Articular chondrocyte of knee joint (primary cell): ENCODE data around the gene OR5F1. TPM values are rescaled to one million over a fixed set of nuclear protein-coding genes. Genes with fewer than 3 reads are reported as not detected.

Source experiments
- total RNA-seq: library from RNA; depleted of rRNA; stranded (reverse); fragments of >200 nt; gene quantifications from 2 replicates; pipeline ENCODE4 v1.2.3, GENCODE V29; 2012

Gene OR5F1
- total RNA-seq: not detected in 2 replicates

DNA sequence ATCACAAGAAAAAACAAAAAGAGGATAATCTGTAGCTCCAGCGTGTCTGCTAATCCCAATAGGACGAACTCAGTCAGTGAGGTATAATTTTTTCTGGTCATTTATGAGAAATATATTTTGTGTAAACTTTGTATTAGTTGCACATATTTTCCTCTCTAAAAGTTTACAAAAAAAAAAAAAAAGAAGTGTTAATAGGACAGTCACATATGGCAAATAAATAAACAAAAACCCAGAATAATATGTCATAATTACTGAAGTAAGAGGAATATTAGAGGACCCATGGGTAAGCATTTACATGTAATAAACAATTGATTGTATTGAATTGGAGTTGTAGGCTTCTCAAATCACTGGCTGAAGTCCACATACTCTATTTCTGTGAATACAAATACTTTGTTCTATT, at the start of gene OR5F1:
OR5F1 (minus strand) TSS at position 101 of the 400 bp plus-strand sequence; CDS start at position 101, 0 bp downstream.

DNA sequence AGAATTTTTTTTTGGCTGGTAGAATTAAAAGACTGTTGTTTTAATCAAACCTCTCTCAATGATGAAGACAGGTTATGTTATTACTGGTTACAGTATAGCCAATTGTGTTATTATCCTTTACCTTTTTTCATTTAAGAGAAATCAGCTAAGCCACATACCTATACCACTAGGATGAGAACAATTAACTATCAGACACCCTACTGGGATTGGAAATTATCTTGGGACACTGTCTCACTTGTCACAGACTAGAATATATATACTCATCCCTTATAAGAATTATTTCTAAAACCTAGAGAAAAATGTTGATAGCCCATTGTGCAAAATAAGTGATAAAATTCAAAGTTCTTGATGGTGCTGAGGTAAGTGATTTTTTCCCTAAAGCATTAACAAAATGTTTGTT, 32.9 kb upstream of the OR5F1 start, which contains the start of gene OR5AS1:
OR5AS1 (plus strand) TSS at position 301 of the 400 bp plus-strand sequence. CDS start 2,765 bp downstream, outside the sequence.

DNA sequence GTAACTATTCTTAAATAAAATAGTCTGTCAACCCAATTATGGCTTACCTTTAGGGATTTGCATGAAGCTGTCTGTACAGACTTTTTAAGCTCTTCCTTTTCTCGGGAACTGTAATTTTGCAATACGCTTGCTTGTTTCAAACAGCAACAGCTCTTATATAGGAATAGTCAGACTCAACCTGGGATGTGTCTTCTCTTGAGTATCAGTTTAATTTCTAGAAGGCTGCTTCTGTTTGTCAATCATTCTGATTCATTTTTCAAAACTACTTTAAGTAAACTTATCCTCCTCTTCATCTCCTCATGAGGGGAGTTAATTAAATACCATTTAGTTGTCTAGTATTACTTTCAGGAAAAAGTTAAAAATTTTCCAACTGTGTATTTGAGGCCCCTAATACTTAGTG, 24.6 kb downstream of the OR5F1 start, which contains the start of gene OR10AG1:
OR10AG1 (minus strand) TSS at position 101 of the 400 bp plus-strand sequence; CDS start at position 63, 38 bp downstream.

Other genes starting within 250 kb of the OR5F1 start
- gene OR5D13, start 221.2 kb downstream of the OR5F1 start, total RNA-seq: not detected in 2 replicates
- not detected in 2 replicates for gene OR5D14, start 199.1 kb downstream of the OR5F1 start, total RNA-seq
- gene OR5L1, start 183.3 kb downstream of the OR5F1 start, total RNA-seq: not detected in 2 replicates
- not detected in 2 replicates for gene OR5D18, start 175.0 kb downstream of the OR5F1 start, total RNA-seq
- not detected in 2 replicates for gene OR5L2, start 167.4 kb downstream of the OR5F1 start, total RNA-seq
- not detected in 2 replicates for gene OR5D16, start 155.9 kb downstream of the OR5F1 start, total RNA-seq
- not detected in 2 replicates for gene TRIM51, start 111.3 kb downstream of the OR5F1 start, total RNA-seq
- gene OR5W2, start 80.0 kb downstream of the OR5F1 start, total RNA-seq: not detected in 2 replicates
- not detected in 2 replicates for gene OR5I1, start 58.2 kb downstream of the OR5F1 start, total RNA-seq
- gene OR10AG1, start 24.7 kb downstream of the OR5F1 start, total RNA-seq: not detected in 2 replicates
- not detected in 2 replicates for gene OR5AS1, start 33.0 kb upstream of the OR5F1 start, total RNA-seq
- not detected in 2 replicates for gene OR8I2, start 98.7 kb upstream of the OR5F1 start, total RNA-seq
- gene OR8H2, start 109.1 kb upstream of the OR5F1 start, total RNA-seq: not detected in 2 replicates
- gene OR8H3, start 127.7 kb upstream of the OR5F1 start, total RNA-seq: not detected in 2 replicates
- gene OR8J3, start 145.6 kb upstream of the OR5F1 start, total RNA-seq: not detected in 2 replicates
- gene OR8K5, start 165.7 kb upstream of the OR5F1 start, total RNA-seq: not detected in 2 replicates
- not detected in 2 replicates for gene OR5J2, start 182.0 kb upstream of the OR5F1 start, total RNA-seq
- gene OR5T2, start 239.6 kb upstream of the OR5F1 start, total RNA-seq: not detected in 2 replicates